GM23338 (cell line): ENCODE measurements around the gene SYNDIG1L.

ENCODE experiments used
- CREB1 ChIP-seq: fragments of 250-450 bp; sonication (Bioruptor Pico); IDR thresholded peaks from 2 replicates; pipeline ENCODE4 v1.5.0; 2020; ENCODE audit warnings: low read depth, mild to moderate bottlenecking, moderate library complexity
- CTCF ChIP-seq, 2 experiments: fragments of 200-600 bp in 1 of 2; sonication (generic) in 1 of 2; conservative IDR thresholded peaks; 2 replicates each; pipeline versions ENCODE4 v1.5.1 to v1.6.1; 2016 to 2017; ENCODE audit warnings: antibody characterized with exemption in 2 of 2, low read depth in 2 of 2, mild to moderate bottlenecking in 2 of 2, moderate library complexity in 1 of 2
- EZH2 ChIP-seq: fragments of 200-600 bp; sonication (generic); IDR thresholded peaks from one replicate; pipeline ENCODE4 v1.8.0; 2017; ENCODE audit warnings: antibody characterized with exemption, mild to moderate bottlenecking, low read depth; ENCODE audit not compliant: unreplicated experiment
- EZH2phosphoT487 ChIP-seq: fragments of 200-600 bp; sonication (generic); IDR thresholded peaks from one replicate; pipeline ENCODE4 v1.8.1; 2018; ENCODE audit warnings: antibody characterized with exemption; ENCODE audit not compliant: unreplicated experiment
- JUNB ChIP-seq: IDR thresholded peaks from one replicate; pipeline ENCODE4 v1.6.1; 2016; ENCODE audit warnings: antibody characterized with exemption; ENCODE audit not compliant: unreplicated experiment
- POLR2AphosphoS5 ChIP-seq: IDR thresholded peaks from 2 replicates; pipeline ENCODE4 v1.6.1; 2016; ENCODE audit warnings: antibody characterized with exemption, low read depth
- REST ChIP-seq: IDR thresholded peaks from one replicate; pipeline ENCODE4 v1.6.1; 2018; ENCODE audit warnings: antibody characterized with exemption; ENCODE audit not compliant: unreplicated experiment
- ZNF331 ChIP-seq: fragments of 250-450 bp; sonication (Bioruptor Pico); IDR thresholded peaks from 2 replicates; pipeline ENCODE4 v1.5.0; 2020; ENCODE audit warnings: low read depth, mild to moderate bottlenecking, moderate library complexity
- ZNF462 ChIP-seq: fragments of 250-450 bp; sonication (Bioruptor Pico); IDR thresholded peaks from 2 replicates; pipeline ENCODE4 v1.5.0; 2020; ENCODE audit warnings: mild to moderate bottlenecking, moderate library complexity

GRCh38 chr14:74356892-74357575 is 69.0 kb downstream of the SYNDIG1L start:
- TF ChIP-seq ZNF462 (CRISPR knock-in tag) = no peak
- no peak for TF ChIP-seq CTCF (conservative IDR thresholded peaks at IDR 0.05; ENCODE audit: low read depth in 2 of 2)
- TF ChIP-seq REST = no peak
- no peak for TF ChIP-seq CREB1 (CRISPR knock-in tag)
- TF ChIP-seq POLR2AphosphoS5 = no peak
- TF ChIP-seq JUNB = no peak
- TF ChIP-seq EZH2phosphoT487 = no peak
- no peak for TF ChIP-seq EZH2
- no peak for TF ChIP-seq ZNF331
